Small intestine (tissue), 7 donors: ENCODE measurements around the gene TPD52L2. TPM values are rescaled to one million over a fixed set of nuclear protein-coding genes. Genes with fewer than 3 reads are reported as not detected.
"Not testable (repeated sequence)": the region's sequence is repeated elsewhere in the genome, so short reads cannot be mapped to it uniquely, and the experiment has no call there.

ENCODE experiments used
- DNase-seq, 2 donors: peaks; one replicate each; pipeline versions ENCODE4 v3.0.0 to v3.0.0-alpha.2; 2013
- FAIRE-seq: peaks from 2 replicates; lab custom pipeline; 2012; peaks lifted over from hg19 to GRCh38; lab: Jason Lieb, UNC
- H3K27ac ChIP-seq, 3 donors: one replicate each; pipeline ENCODE4 v1.5.1; 2013; ENCODE audit warnings: low read length in 2 of 3, mild to moderate bottlenecking in 2 of 3, control low read depth in 1 of 3, inconsistent platforms in 1 of 3, low read depth in 1 of 3, moderate library complexity in 1 of 3
- H3K27me3 ChIP-seq, 3 donors: one replicate each; pipeline ENCODE4 v1.6.1; 2013; ENCODE audit warnings: low read length in 3 of 3, inconsistent platforms in 1 of 3; ENCODE audit not compliant: control insufficient read depth in 3 of 3, insufficient read depth in 3 of 3
- H3K36me3 ChIP-seq, 3 donors: one replicate each; pipeline ENCODE4 v1.6.1; 2013; ENCODE audit warnings: low read length in 3 of 3, inconsistent platforms in 1 of 3, low read depth in 1 of 3, mild to moderate bottlenecking in 1 of 3, moderate library complexity in 1 of 3; ENCODE audit not compliant: control insufficient read depth in 3 of 3, insufficient read depth in 2 of 3
- H3K4me1 ChIP-seq, 3 donors: one replicate each; pipeline ENCODE4 v1.6.1; 2013; ENCODE audit warnings: low read length in 2 of 3, inconsistent platforms in 1 of 3, low read depth in 1 of 3, mild to moderate bottlenecking in 1 of 3, moderate library complexity in 1 of 3; ENCODE audit not compliant: control insufficient read depth in 3 of 3, insufficient read depth in 2 of 3
- H3K4me3 ChIP-seq, 3 donors: one replicate each; pipeline ENCODE4 v1.5.1; 2013; ENCODE audit warnings: low read length in 3 of 3, control low read depth in 1 of 3, inconsistent platforms in 1 of 3, low read depth in 1 of 3, mild to moderate bottlenecking in 1 of 3, moderate library complexity in 1 of 3
- H3K9me3 ChIP-seq, 2 donors: one replicate each; pipeline ENCODE4 v1.6.1; 2013; ENCODE audit warnings: low read depth in 1 of 2, low read length in 1 of 2; ENCODE audit not compliant: control insufficient read depth in 2 of 2, insufficient read depth in 1 of 2
- WGBS, 3 donors: extraction: QIAGEN DNeasy Blood & Tissue Kit; methylation state at CpG; one replicate each; pipeline ENCODE4 v1.1.7; 2013; 5-methylcytosine and 5-hydroxymethylcytosine counted together
- polyA plus RNA-seq, 4 donors: library from polyadenylated mRNA; stranded (reverse) in 3 of 4; unstranded in 1 of 4; fragments of 200-250 nt in 3 of 4; fragments of 120-200 nt in 1 of 4; gene quantifications; one replicate each; pipeline versions ENCODE4 v1.2.1 to v1.2.3, GENCODE V29; 2013
- donor health status: healthy with polysubstance abuse.
- donor health status: control.
- donor health status: control.
- donor health status: Bipolar disorder and iron deficiency.
- donor health status: healthy.

The TPD52L2 gene
- polyA plus RNA-seq, 4 donors = 65.6 to 87.7 (median 70.0) TPM

DNA sequence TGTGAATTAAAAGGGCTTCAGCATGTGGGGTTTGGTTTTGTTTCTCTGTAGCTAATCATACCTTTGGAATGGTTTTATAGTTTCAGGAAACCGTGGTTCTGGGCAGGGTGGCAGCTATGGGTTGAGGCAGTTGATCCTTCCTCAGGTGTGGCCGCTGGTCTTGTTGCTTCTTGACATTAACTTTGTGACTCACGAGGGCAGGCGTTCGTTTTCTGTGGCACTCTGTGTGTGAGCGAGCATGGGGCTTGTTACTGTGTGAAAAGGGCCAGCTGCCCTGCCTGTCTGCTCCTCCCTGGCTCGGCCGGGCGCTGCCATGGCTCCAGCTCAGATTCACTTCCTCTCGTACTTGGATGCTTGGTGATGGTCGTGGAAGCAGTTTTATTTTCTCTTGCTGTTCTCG is 46.1 kb downstream of the TPD52L2 start:
- FAIRE-seq = no peak
- peak in 1 of 2 donors; percentile 95 for DNase-seq
- 18 to 38% (median 22%) methylated on average over 12 of the region's 12 CpGs for WGBS, 3 donors
- Histone ChIP-seq H3K4me1 (peaks cover 0 to 11% (median 10%) of the 10 kb centered on the region in 3 donors), H3K4me3 (no peak overlapping the region), H3K27me3 (no peaks in the 10 kb centered on the region), H3K27ac (peak overlapping the region in 2 of 3 donors; percentile 2 to 76), H3K9me3 (peaks cover 0 to 10% of the 10 kb centered on the region in 2 donors), H3K36me3 (peaks cover 0 to 18% (median 0%) of the 10 kb centered on the region in 3 donors)

- no peak overlapping the region for H3K27ac ChIP-seq
- H3K27me3 ChIP-seq = no peaks in the 10 kb centered on the region
- DNase-seq (no peak), FAIRE-seq (no peak)
- H3K4me3 ChIP-seq = no peak overlapping the region
- WGBS, 3 donors = 96 to 99% (median 96%) methylated on average over 12 of the region's 12 CpGs
- H3K9me3 ChIP-seq = peaks cover 0 to 15% of the 10 kb centered on the region in 2 donors
- H3K4me1 ChIP-seq = peaks cover 0 to 5% (median 3%) of the 10 kb centered on the region in 3 donors
- H3K36me3 ChIP-seq = peaks cover 0 to 28% (median 0%) of the 10 kb centered on the region in 3 donors
These were observed 48.7 kb downstream of the TPD52L2 start for GRCh38 chr20:63913768-63914167.

DNA sequence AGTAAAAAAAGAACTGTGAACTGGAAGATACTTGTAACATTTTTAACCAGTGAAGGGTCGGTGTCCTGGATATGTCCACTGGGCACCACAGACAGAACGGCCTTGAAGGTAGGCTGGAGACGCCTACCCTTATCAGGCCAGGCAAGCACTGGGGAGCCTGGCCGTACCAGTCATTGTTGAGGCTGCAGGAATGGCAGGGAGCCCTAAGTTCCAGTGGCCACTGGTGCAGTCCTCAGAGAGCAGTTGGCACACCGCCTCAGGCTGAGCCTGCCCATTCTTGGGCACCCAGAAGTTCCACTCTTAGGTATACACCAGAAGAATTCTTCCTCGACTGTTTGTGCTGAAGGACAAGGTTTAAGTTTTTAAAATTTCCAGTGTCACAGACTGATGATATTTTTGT is 50.4 kb downstream of the TPD52L2 start:
- Histone ChIP-seq H3K27ac (no peak overlapping the region), H3K36me3 (peaks cover 0 to 33% (median 2%) of the 10 kb centered on the region in 3 donors), H3K9me3 (peaks cover 0 to 15% of the 10 kb centered on the region in 2 donors), H3K27me3 (no peaks in the 10 kb centered on the region), H3K4me3 (no peak overlapping the region), H3K4me1 (peaks cover 0 to 4% (median 0%) of the 10 kb centered on the region in 3 donors)
- FAIRE-seq = no peak
- WGBS, 3 donors = 78 to 96% (median 83%) methylated on average over 6 of the region's 6 CpGs
- DNase-seq = peak in 1 of 2 donors; percentile 34

DNA sequence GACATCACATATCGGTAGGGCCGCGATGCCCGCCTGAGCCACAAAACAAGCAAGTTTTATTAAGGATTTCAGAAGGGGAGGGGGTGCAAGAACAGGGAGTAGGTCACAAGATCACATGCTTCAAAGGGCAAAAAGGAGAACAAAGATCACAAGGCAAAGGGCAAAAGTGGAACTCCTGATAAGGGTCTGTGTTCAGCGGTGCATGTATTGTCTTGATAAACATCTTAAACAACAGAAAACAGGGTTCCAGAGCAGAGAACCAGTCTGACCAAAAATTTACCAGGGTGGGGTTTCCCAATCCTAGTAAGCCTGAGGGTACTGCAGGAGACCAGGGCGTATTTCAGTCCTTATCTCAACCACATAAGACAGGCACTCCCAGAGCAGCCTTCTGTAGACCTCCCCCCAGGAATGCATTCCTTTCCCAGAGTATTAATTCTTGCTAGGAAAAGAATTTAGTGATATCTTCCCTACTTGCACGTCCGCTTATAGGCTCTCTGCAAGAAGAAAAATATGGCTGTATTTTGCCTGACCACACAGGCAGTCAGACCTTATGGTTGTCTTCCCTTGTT is 51.4 kb downstream of the TPD52L2 start:
- WGBS, 3 donors = 88 to 92% (median 88%) methylated on average over 8 of the region's 8 CpGs

DNA sequence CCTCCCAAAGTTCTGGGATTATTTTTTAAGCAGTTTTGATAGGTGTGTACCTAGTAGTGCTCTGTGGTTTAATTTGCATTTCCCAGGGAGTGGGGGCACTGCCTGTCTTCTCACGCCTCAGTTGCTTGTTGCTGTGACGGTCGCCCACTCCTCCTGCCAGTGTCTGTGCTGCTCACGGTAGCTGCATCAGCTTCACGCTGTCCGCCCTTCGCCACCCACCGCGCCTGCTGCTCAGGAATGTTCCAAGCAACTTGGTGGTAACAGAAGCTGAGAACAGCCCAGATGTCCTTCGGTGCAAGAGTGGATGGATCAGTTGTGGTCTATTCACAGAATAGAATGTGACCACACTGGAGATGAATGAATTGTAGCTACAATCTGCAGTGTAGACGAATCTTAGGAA is 52.7 kb downstream of the TPD52L2 start:
- Histone ChIP-seq H3K36me3 (peaks cover 0 to 43% (median 4%) of the 10 kb centered on the region in 3 donors), H3K9me3 (peaks cover 0 to 15% of the 10 kb centered on the region in 2 donors), H3K27ac (no peak overlapping the region), H3K27me3 (no peaks in the 10 kb centered on the region), H3K4me1 (peaks cover 0 to 1% (median 0%) of the 10 kb centered on the region in 3 donors), H3K4me3 (no peak overlapping the region)
- WGBS, 3 donors = 84 to 95% (median 85%) methylated on average over 11 of the region's 11 CpGs
- DNase-seq (no peak), FAIRE-seq (no peak)

More for the DNA sequence above, 51.4 kb downstream of the TPD52L2 start:
- not testable (repeated sequence) for H3K27ac ChIP-seq, H3K4me3 ChIP-seq, H3K4me1 ChIP-seq, FAIRE-seq, H3K27me3 ChIP-seq
- peak in 1 of 2 donors; percentile 33 for DNase-seq
- H3K36me3 ChIP-seq = peaks cover 0 to 36% (median 4%) of the 10 kb centered on the region in 3 donors
- peaks cover 0 to 15% of the 10 kb centered on the region in 2 donors for H3K9me3 ChIP-seq

GRCh38 chr20:63919130-63919529 is 54.1 kb downstream of the TPD52L2 start:
- 90 to 96% (median 96%) methylated on average over 18 to 19 of the region's 19 CpGs for WGBS, 3 donors
- peaks cover 4 to 41% (median 5%) of the 10 kb centered on the region in 3 donors for H3K36me3 ChIP-seq
- no peak for FAIRE-seq

DNA sequence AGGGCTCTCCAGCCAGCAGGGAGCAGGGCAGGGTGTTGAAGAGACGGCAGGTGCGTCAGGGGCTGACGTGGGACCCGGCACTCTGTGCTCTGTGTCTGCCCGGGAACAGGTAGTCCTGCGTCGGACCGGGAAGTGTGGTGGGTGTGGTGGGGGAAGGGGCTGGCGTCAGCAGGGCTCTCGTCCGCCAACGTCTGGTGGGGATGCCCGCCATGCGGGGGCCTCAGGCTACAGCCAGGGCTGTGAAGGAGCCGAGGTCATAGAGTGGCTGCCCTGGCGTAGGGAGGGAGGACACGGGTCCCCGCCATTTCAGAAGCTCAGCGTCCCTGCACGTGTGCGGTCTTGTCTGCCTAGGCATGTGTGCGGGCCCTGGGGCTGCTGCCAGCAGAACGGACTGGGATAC is 55.2 kb downstream of the TPD52L2 start:
- Histone ChIP-seq H3K36me3 (peaks cover 4 to 43% (median 5%) of the 10 kb centered on the region in 3 donors), H3K4me3 (no peak overlapping the region), H3K9me3 (peaks cover 0 to 10% of the 10 kb centered on the region in 2 donors), H3K27me3 (no peaks in the 10 kb centered on the region), H3K4me1 (no peaks in the 10 kb centered on the region), H3K27ac (no peak overlapping the region)
- FAIRE-seq = no peak
- 93 to 96% (median 96%) methylated on average over 20 to 23 of the region's 23 CpGs for WGBS, 3 donors
- no peak for DNase-seq

More at GRCh38 chr20:63919130-63919529, 54.1 kb downstream of the TPD52L2 start:
- Histone ChIP-seq H3K27ac (no peak overlapping the region), H3K27me3 (no peaks in the 10 kb centered on the region), H3K4me3 (no peak overlapping the region), H3K4me1 (peaks cover 0 to 1% (median 0%) of the 10 kb centered on the region in 3 donors), H3K9me3 (peaks cover 0 to 15% of the 10 kb centered on the region in 2 donors)
- no peak for DNase-seq

- DNase-seq (no peak), FAIRE-seq (no peak)
- WGBS, 3 donors = 73 to 89% (median 85%) methylated on average over 8 of the region's 8 CpGs
- Histone ChIP-seq H3K9me3 (no peaks in the 10 kb centered on the region), H3K4me1 (no peaks in the 10 kb centered on the region), H3K27me3 (no peaks in the 10 kb centered on the region), H3K36me3 (peaks cover 6 to 50% (median 12%) of the 10 kb centered on the region in 3 donors), H3K27ac (no peak overlapping the region), H3K4me3 (no peak overlapping the region)
These were observed 58.6 kb downstream of the TPD52L2 start for GRCh38 chr20:63923651-63924050.
